OCI-LY3 (cell line): ENCODE measurements around the gene AMIGO2.
A peak's percentile ranks its signal among the peaks of the same experiment; 100 is the strongest.

Experiments used
- H2AFZ ChIP-seq: fragments of 200-600, 300-600 bp; shearing (Covaris generic); 2 replicates; pipeline ENCODE4 v1.6.0; 2014; ENCODE audit warnings: antibody characterized with exemption, low read depth, low read length
- H3K27ac ChIP-seq: fragments of 200-600, 300-600 bp; sonication (generic); 2 replicates; pipeline ENCODE4 v1.5.1; 2014; ENCODE audit warnings: mild to moderate bottlenecking, low read length, moderate library complexity, mixed read lengths
- H3K27me3 ChIP-seq: fragments of 200-600, 300-600 bp; sonication (generic); 2 replicates; pipeline ENCODE4 v1.6.1; 2014; ENCODE audit warnings: low read depth, low read length, mixed read lengths
- H3K36me3 ChIP-seq: fragments of 200-600, 300-600 bp; sonication (generic); replicated peaks from 2 replicates; pipeline ENCODE3; 2014; ENCODE audit warnings: low read depth, low read length, mixed read lengths
- H3K4me1 ChIP-seq: fragments of 300-600, 200-600 bp; sonication (generic); 2 replicates; pipeline ENCODE4 v1.6.1; 2014; ENCODE audit warnings: low read length, mixed read lengths
- H3K4me2 ChIP-seq: fragments of 200-600, 300-600 bp; sonication (generic); 2 replicates; pipeline ENCODE4 v1.6.1; 2014; ENCODE audit warnings: low read length, mixed read lengths
- H3K4me3 ChIP-seq: fragments of 300-600, 200-600 bp; sonication (generic); 2 replicates; pipeline ENCODE4 v1.5.1; 2014; ENCODE audit warnings: antibody characterized with exemption, mild to moderate bottlenecking, low read length, moderate library complexity
- H3K79me2 ChIP-seq: fragments of 300-600, 200-600 bp; shearing (Covaris generic); 2 replicates; pipeline ENCODE4 v1.6.1; 2014; ENCODE audit warnings: mild to moderate bottlenecking, low read length, mixed read lengths
- H3K9ac ChIP-seq: fragments of 300-600, 200-600 bp; shearing (Covaris generic); 2 replicates; pipeline ENCODE4 v1.6.0; 2014; ENCODE audit warnings: mild to moderate bottlenecking, low read length, moderate library complexity
- H3K9me3 ChIP-seq: fragments of 200-600, 300-600 bp; shearing (Covaris generic); 2 replicates; pipeline ENCODE4 v1.6.1; 2014; ENCODE audit warnings: low read length, mixed read lengths; ENCODE audit not compliant: insufficient read depth
- H4K20me1 ChIP-seq: fragments of 200-600, 300-600 bp; sonication (generic); 2 replicates; pipeline ENCODE4 v1.6.1; 2016; ENCODE audit warnings: low read length, mixed read lengths; ENCODE audit not compliant: insufficient read depth
- EZH2phosphoT487 ChIP-seq: fragments of 200-600 bp; shearing (Covaris generic); IDR thresholded peaks from 2 replicates; pipeline ENCODE4 v1.6.1; 2018; ENCODE audit warnings: antibody characterized with exemption, mixed run types, low read depth
- TF ChIP-seq, protein P1 (sequence below): fragments of 200-600, 300-600 bp; sonication (generic); IDR thresholded peaks from 2 replicates; pipeline ENCODE4 v1.5.1; 2014; ENCODE audit warnings: antibody characterized with exemption, low read length, low read depth

Gene AMIGO2

DNA sequence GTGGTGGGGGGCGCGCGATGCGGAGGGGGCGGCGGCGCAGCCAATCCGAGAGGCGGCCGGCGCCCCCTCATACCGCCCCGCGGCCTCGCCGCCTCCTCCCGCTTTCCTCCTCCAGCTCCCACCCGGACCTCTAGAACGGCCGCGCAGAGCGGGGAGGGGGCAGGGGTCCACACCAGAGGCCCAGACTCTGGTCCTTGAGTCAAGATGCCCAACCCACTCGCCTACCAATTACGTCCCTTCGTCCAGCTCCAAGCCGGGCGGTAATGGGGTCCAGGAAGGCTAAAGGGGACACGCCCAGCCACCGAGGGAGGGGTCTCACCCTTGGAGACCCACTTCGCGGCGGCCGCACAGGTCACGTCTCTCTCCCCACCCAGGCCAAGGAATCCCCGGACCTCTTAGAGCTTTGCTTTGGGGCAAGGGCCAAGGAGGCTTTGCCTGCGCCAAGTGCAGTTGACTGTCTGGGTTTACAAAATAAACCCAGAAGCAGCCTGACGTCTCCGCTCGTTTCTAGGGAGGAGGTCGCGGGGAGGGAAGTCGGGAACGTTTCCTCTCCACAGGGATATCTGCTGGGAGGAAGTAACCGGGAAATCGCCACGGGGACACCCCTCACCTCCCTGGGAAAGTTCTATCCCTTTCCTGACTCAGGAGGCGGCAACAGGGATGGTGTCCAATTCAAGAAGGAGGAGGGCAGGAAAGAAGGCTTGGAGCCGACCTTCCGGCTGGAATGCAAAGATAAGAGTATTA is 394 bp upstream of the AMIGO2 start:
- H3K27ac ChIP-seq, result peak overlapping the region; percentile 73
- H2AFZ ChIP-seq, result 0 out of 2 replicates have a peak overlapping the region, but pooled peaks have one; percentile 1
- H3K9me3 ChIP-seq, result no peaks in the 10 kb centered on the region
- H4K20me1 ChIP-seq, result no peaks in the 10 kb centered on the region
- no peak for TF ChIP-seq EZH2phosphoT487
- TF ChIP-seq, protein P1, sequence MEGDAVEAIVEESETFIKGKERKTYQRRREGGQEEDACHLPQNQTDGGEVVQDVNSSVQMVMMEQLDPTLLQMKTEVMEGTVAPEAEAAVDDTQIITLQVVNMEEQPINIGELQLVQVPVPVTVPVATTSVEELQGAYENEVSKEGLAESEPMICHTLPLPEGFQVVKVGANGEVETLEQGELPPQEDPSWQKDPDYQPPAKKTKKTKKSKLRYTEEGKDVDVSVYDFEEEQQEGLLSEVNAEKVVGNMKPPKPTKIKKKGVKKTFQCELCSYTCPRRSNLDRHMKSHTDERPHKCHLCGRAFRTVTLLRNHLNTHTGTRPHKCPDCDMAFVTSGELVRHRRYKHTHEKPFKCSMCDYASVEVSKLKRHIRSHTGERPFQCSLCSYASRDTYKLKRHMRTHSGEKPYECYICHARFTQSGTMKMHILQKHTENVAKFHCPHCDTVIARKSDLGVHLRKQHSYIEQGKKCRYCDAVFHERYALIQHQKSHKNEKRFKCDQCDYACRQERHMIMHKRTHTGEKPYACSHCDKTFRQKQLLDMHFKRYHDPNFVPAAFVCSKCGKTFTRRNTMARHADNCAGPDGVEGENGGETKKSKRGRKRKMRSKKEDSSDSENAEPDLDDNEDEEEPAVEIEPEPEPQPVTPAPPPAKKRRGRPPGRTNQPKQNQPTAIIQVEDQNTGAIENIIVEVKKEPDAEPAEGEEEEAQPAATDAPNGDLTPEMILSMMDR, result no peak
- H3K9ac ChIP-seq, result peak overlapping the region; percentile 94
- peak overlapping the region; percentile 88 for H3K4me3 ChIP-seq
- H3K27me3 ChIP-seq, result no peaks in the 10 kb centered on the region
- peaks cover 37% of the 10 kb centered on the region for H3K79me2 ChIP-seq
- peaks cover 29% of the 10 kb centered on the region for H3K36me3 ChIP-seq
- peak overlapping the region; percentile 74 for H3K4me2 ChIP-seq
- H3K4me1 ChIP-seq, result peaks cover 53% of the 10 kb centered on the region

DNA sequence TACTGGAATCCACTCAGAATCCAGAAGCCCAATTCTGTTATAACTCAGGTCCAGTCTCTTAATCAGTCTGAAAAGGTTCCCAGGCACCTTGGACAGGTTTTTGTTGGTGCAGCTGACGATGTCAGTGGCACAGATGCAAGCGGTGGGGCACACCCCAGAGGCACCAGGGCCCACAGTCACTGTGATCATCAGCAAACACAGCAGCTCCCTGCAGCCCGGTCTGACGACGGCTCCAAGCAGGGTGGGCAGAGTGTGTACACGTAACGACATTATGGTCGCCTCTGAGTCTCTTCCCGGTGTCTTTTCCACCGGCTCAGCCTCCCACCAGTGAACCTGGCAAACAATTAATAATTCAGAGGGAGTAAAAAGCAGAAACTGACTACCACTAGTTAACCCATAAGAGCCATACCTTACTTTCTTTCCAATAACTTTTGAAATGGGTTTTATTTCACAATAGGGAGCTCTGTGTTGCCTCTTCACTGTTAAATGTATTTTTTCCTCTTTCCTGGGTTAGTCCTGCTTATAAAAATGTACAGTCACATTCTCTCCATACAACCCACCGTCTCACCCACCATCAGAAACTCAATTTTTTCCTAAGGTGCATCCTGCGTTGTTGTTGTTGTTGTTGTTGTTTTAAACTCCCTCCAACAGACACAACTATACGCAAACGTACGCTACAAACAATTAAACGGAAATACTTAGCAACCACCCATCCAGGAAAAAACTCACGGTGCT is 859 bp downstream of the AMIGO2 start:
- Histone ChIP-seq H3K4me2 (peak overlapping the region; percentile 86), H3K27me3 (no peaks in the 10 kb centered on the region), H3K4me3 (peak overlapping the region; percentile 88), H3K9me3 (no peaks in the 10 kb centered on the region), H3K36me3 (peaks cover 29% of the 10 kb centered on the region), H4K20me1 (no peaks in the 10 kb centered on the region), H3K4me1 (peaks cover 41% of the 10 kb centered on the region), H3K27ac (peak overlapping the region; percentile 73), H3K9ac (peak overlapping the region; percentile 94), H3K79me2 (peaks cover 37% of the 10 kb centered on the region), H2AFZ (peak overlapping the region; percentile 48; the same call in 1 of the 2 replicates)
- no peak for TF ChIP-seq EZH2phosphoT487
- TF ChIP-seq, protein P1, result no peak

DNA sequence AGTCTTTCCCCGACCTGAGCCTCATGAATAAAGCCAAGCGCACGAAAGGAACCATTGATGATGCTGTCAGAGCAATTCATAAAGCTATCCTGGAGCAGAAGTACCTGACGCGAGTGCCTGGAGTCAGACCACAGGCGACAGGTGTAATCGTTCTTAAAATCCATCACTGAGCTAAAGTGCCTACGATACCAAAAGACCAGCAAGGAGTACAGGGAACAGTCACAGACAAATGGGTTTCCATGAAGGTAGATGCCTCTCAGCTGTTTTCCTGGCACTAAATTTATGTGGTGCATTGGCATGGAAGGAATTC is 1.7 kb downstream of the AMIGO2 start:
- no peaks in the 10 kb centered on the region for H3K9me3 ChIP-seq
- peak overlapping the region; percentile 88; the same call in 1 of the 2 replicates for H3K4me3 ChIP-seq
- no peak overlapping the region for H3K27ac ChIP-seq
- H3K9ac ChIP-seq, result no peak overlapping the region
- H3K4me2 ChIP-seq, result peak overlapping the region; percentile 86
- no peak for TF ChIP-seq EZH2phosphoT487
- TF ChIP-seq, protein P1, result no peak
- no peaks in the 10 kb centered on the region for H3K27me3 ChIP-seq
- no peak overlapping the region for H2AFZ ChIP-seq
- peaks cover 36% of the 10 kb centered on the region for H3K4me1 ChIP-seq
- H3K79me2 ChIP-seq, result peaks cover 37% of the 10 kb centered on the region
- peaks cover 29% of the 10 kb centered on the region for H3K36me3 ChIP-seq
- no peaks in the 10 kb centered on the region for H4K20me1 ChIP-seq
